ENCODE data around the gene C10orf53.
A peak's percentile ranks its signal among the peaks of the same experiment; 100 is the strongest.

Gene C10orf53
- long read RNA-seq = 0 reads

GRCh38 chr10:49679480-49679893, at the start of gene C10orf53:
Gene C10orf53 (plus strand): TSS chr10:49679651. CDS start chr10:49679698, 47 bp downstream.
- TF ChIP-seq CTCF (IDR thresholded peaks at IDR 0.05; ENCODE audit: insufficient read depth, low read length) = no peak
- TF ChIP-seq REST (IDR thresholded peaks at IDR 0.05; ENCODE audit: insufficient replicate concordance, low read depth) = no peak
- no peak for TF ChIP-seq POLR2AphosphoS5 (IDR thresholded peaks at IDR 0.05; ENCODE audit: low read depth)
- no peak for TF ChIP-seq SPI1 (IDR thresholded peaks at IDR 0.05; ENCODE audit: borderline replicate concordance, low read depth)
- no peak for TF ChIP-seq GABPA (IDR thresholded peaks at IDR 0.05; ENCODE audit: low read depth)
- H3K4me3 ChIP-seq (replicated peaks; ENCODE audit: insufficient read depth, low read length) = no peak within 1 kb of the TSS
- H3K27ac ChIP-seq (replicated peaks) = no peak within 1 kb of the TSS
- DNase-seq (ENCODE audit: low read depth in 1 of 2, low spot score in 1 of 2) = peak; percentile 32 to 53
- H3K27me3 ChIP-seq (ENCODE audit: insufficient read depth, poor library complexity, severe bottlenecking) = peaks cover 6% of the 10 kb centered on the region

- no peak for DNase-seq (ENCODE audit: low read depth in 1 of 2, low spot score in 1 of 2)
- Histone ChIP-seq H3K4me3 (replicated peaks; ENCODE audit: insufficient read depth, low read length) (no peak overlapping the region), H3K27me3 (ENCODE audit: insufficient read depth, poor library complexity, severe bottlenecking) (peaks cover 2% of the 10 kb centered on the region), H3K27ac (replicated peaks) (no peak overlapping the region)
- no peak for TF ChIP-seq CTCF (IDR thresholded peaks at IDR 0.05; ENCODE audit: insufficient read depth, low read length)
- no peak for TF ChIP-seq POLR2AphosphoS5 (IDR thresholded peaks at IDR 0.05; ENCODE audit: low read depth)
- TF ChIP-seq GABPA (IDR thresholded peaks at IDR 0.05; ENCODE audit: low read depth) = no peak
Measured at GRCh38 chr10:49631975-49632374, 47.5 kb upstream of the C10orf53 start.

GRCh38 chr10:49632406-49633317, 46.8 kb upstream of the C10orf53 start:
- no peak overlapping the region for H3K27ac ChIP-seq (replicated peaks)
- no peak for DNase-seq (ENCODE audit: low read depth in 1 of 2, low spot score in 1 of 2)
- no peak for TF ChIP-seq SPI1 (IDR thresholded peaks at IDR 0.05; ENCODE audit: borderline replicate concordance, low read depth)
- TF ChIP-seq REST (IDR thresholded peaks at IDR 0.05; ENCODE audit: insufficient replicate concordance, low read depth) = no peak
- TF ChIP-seq CTCF (IDR thresholded peaks at IDR 0.05; ENCODE audit: insufficient read depth, low read length) = no peak
- TF ChIP-seq POLR2AphosphoS5 (IDR thresholded peaks at IDR 0.05; ENCODE audit: low read depth) = no peak
- TF ChIP-seq GABPA (IDR thresholded peaks at IDR 0.05; ENCODE audit: low read depth) = no peak
- H3K4me3 ChIP-seq (replicated peaks; ENCODE audit: insufficient read depth, low read length) = no peak overlapping the region
- H3K27me3 ChIP-seq (ENCODE audit: insufficient read depth, poor library complexity, severe bottlenecking) = peaks cover 2% of the 10 kb centered on the region
